OCI-LY7 (cell line): Measurements from ENCODE around the gene SMC5. TPM values are rescaled to one million over a fixed set of nuclear protein-coding genes. Genes with fewer than 3 reads are reported as not detected.
"Not testable (repeated sequence)": the region's sequence is repeated elsewhere in the genome, so short reads cannot be mapped to it uniquely, and the experiment has no call there.

Experiments
- BruUV-seq: library from RNA; stranded (reverse); fragments of 400-500 nt; replicated peaks from 2 replicates; lab custom pipeline; 2021; lab: Mats Ljungman, UMichigan
- CTCF ChIA-PET: fragments of 300-600 bp; sonication (Branson Sonifier 250); formaldehyde crosslinking; loops from one replicate; lab custom pipeline; 2022; ENCODE audit warnings: antibody characterized with exemption; ENCODE audit not compliant: unreplicated experiment; lab: Charles Lee
- POLR2A ChIA-PET: fragments of 300-600 bp; sonication (Branson Sonifier 250); formaldehyde crosslinking; loops from one replicate; lab custom pipeline; 2022; ENCODE audit warnings: antibody characterized with exemption; lab: Charles Lee
- DNase-seq: peaks from one replicate; pipeline ENCODE4 v3.0.0-alpha.2; 2015; ENCODE audit warnings: low spot score
- H2AFZ ChIP-seq: fragments of 200-600 bp; sonication (generic), shearing (Covaris generic); 2 replicates; pipeline ENCODE4 v1.6.1; 2014; ENCODE audit warnings: mild to moderate bottlenecking, antibody characterized with exemption, low read length, moderate library complexity
- H3K27ac ChIP-seq: fragments of 200-600 bp; sonication (generic); 2 replicates; pipeline ENCODE4 v1.5.1; 2014; ENCODE audit warnings: mixed run types, low read depth, mild to moderate bottlenecking, moderate library complexity, low read length, inconsistent platforms; ENCODE audit not compliant: poor library complexity, severe bottlenecking
- H3K36me3 ChIP-seq: fragments of 200-600 bp; sonication (generic); 2 replicates; pipeline ENCODE4 v1.6.1; 2014; ENCODE audit warnings: mild to moderate bottlenecking, antibody characterized with exemption, low read length, moderate library complexity, mixed read lengths; ENCODE audit not compliant: insufficient read depth
- H3K4me1 ChIP-seq: fragments of 200-600 bp; sonication (generic); 2 replicates; pipeline ENCODE4 v1.5.1; 2014; ENCODE audit warnings: mild to moderate bottlenecking, low read length; ENCODE audit not compliant: insufficient read depth, poor library complexity, severe bottlenecking
- H3K4me2 ChIP-seq: fragments of 200-600 bp; sonication (generic); 2 replicates; pipeline ENCODE4 v1.6.1; 2014; ENCODE audit warnings: mild to moderate bottlenecking, low read length
- H3K4me3 ChIP-seq: fragments of 200-600 bp; sonication (generic); 2 replicates; pipeline ENCODE4 v1.5.1; 2014; ENCODE audit warnings: mild to moderate bottlenecking, low read depth, low read length; ENCODE audit not compliant: poor library complexity, severe bottlenecking
- H3K79me2 ChIP-seq: fragments of 200-600 bp; sonication (generic); 2 replicates; pipeline ENCODE4 v1.6.1; 2016; ENCODE audit warnings: low read depth, mild to moderate bottlenecking, low read length, moderate library complexity, mixed read lengths; ENCODE audit not compliant: insufficient read depth
- H3K9me2 ChIP-seq: fragments of 200-600 bp; sonication (generic); 2 replicates; pipeline ENCODE4 v1.6.1; 2016; ENCODE audit warnings: mild to moderate bottlenecking, low read length, mixed read lengths; ENCODE audit not compliant: insufficient read depth
- H3K9me3 ChIP-seq: fragments of 200-600 bp; sonication (generic); 2 replicates; pipeline ENCODE4 v1.6.1; 2014; ENCODE audit warnings: mild to moderate bottlenecking, mixed run types, low read length, mixed read lengths
- H4K20me1 ChIP-seq: fragments of 200-600 bp; sonication (generic); 2 replicates; pipeline ENCODE4 v1.6.1; 2014; ENCODE audit warnings: mild to moderate bottlenecking, antibody characterized with exemption, low read length, moderate library complexity, mixed read lengths; ENCODE audit not compliant: insufficient read depth
- CTCF ChIP-seq: fragments of 200-600 bp; sonication (generic); conservative IDR thresholded peaks from 2 replicates; pipeline ENCODE4 v1.5.1; 2014; ENCODE audit warnings: mild to moderate bottlenecking, antibody characterized with exemption, low read length, moderate library complexity, mixed read lengths
- EZH2phosphoT487 ChIP-seq: fragments of 200-600 bp; sonication (generic); IDR thresholded peaks from 2 replicates; pipeline ENCODE4 v1.6.1; 2018; ENCODE audit warnings: low read depth, borderline replicate concordance, mild to moderate bottlenecking, mixed run types, antibody characterized with exemption, low read length, moderate library complexity, mixed read lengths
- intact Hi-C: fragments of 100-400 bp; cut with micrococcal nuclease; formaldehyde crosslinking; loops from one replicate; pipeline ENCODE4 v1.10.0; 2022; ENCODE audit not compliant: unreplicated experiment
- total RNA-seq, 2 experiments: library from RNA; depleted of rRNA in 1 of 2; stranded (reverse); fragments of >200 nt in 1 of 2; shearing (Covaris generic) in 1 of 2; gene quantifications; 2 replicates each; pipeline ENCODE4 v1.2.3, GENCODE V29; 2014 to 2022

Gene SMC5
- total RNA-seq, 2 experiments from 2014 or later = 38.9 to 42.0 TPM

- Histone ChIP-seq H4K20me1 (no peaks in the 10 kb centered on the region), H3K4me1 (no peaks in the 10 kb centered on the region), H3K27ac (no peak overlapping the region), H3K9me3 (peaks cover 28% of the 10 kb centered on the region; the same call in 1 of the 2 replicates), H3K79me2 (no peaks in the 10 kb centered on the region), H3K4me2 (no peak overlapping the region), H3K4me3 (no peak overlapping the region), H3K36me3 (peaks cover 98% of the 10 kb centered on the region), H2AFZ (no peak overlapping the region), H3K9me2 (no peaks in the 10 kb centered on the region)
- POLR2A ChIA-PET = interaction anchor here (0.7 kb wide), 1 partner anchor 172 kb away, joined by 3 read pairs; no protein-coding TSS in a partner anchor
- BruUV-seq = no TSS peak
- DNase-seq = no peak
- TF ChIP-seq CTCF (no peak), EZH2phosphoT487 (no peak)
- CTCF ChIA-PET = no interaction called here
- intact Hi-C loops = loop anchor here (5.0 kb wide), 1 partner anchor 33 kb away; no protein-coding TSS in a partner anchor
These were observed 66.2 kb downstream of the SMC5 start for GRCh38 chr9:70324963-70325362.

DNA sequence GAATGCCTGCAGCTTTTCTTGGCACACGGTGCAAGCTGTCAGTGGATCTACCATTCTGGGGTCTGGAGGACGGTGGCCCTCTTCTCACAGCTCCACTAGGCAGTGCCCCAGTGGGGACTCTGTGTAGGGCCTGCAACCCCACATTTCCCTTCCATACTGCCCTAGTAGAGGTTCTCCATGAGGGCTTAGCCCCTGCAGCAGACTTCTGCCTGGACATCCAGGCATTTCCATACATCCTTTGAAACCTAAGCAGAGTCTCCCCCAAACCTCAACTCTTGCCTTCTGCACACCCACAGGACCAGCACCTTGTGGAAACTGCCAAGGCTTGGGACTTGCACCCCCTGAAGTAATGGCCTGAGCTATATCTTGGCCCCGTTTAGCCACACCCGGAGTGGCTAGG, 69.8 kb downstream of the SMC5 start:
- H3K4me1 ChIP-seq, H3K9me2 ChIP-seq, H4K20me1 ChIP-seq, CTCF ChIA-PET, POLR2A ChIA-PET, H3K79me2 ChIP-seq, BruUV-seq, H3K4me2 ChIP-seq, H3K27ac ChIP-seq, H2AFZ ChIP-seq, H3K4me3 ChIP-seq: not testable (repeated sequence)
- peak; percentile 11 for DNase-seq
- peaks cover 28% of the 10 kb centered on the region; the same call in 1 of the 2 replicates for H3K9me3 ChIP-seq
- peaks cover 97% of the 10 kb centered on the region for H3K36me3 ChIP-seq
- intact Hi-C loops = loop anchor here (5.0 kb wide), 1 partner anchor 36 kb away; no protein-coding TSS in a partner anchor

- ChIA-PET CTCF (no interaction called here), POLR2A (interaction anchor here (0.7 to 1.6 kb wide), 3 partner anchors 17 to 603 kb away, joined by 3 to 8 read pairs (median 3); no protein-coding TSS in a partner anchor)
- no peak overlapping the region for H3K27ac ChIP-seq
- TF ChIP-seq EZH2phosphoT487 (no peak), CTCF (peak; percentile 83)
- H3K9me3 ChIP-seq = no peaks in the 10 kb centered on the region
- H3K36me3 ChIP-seq = peaks cover 26% of the 10 kb centered on the region
- H3K9me2 ChIP-seq = no peaks in the 10 kb centered on the region
- peak; percentile 35 for DNase-seq
- BruUV-seq = no TSS peak
- no peak overlapping the region for H3K4me3 ChIP-seq
- H3K4me1 ChIP-seq = no peaks in the 10 kb centered on the region
- H2AFZ ChIP-seq = no peak overlapping the region
- no peaks in the 10 kb centered on the region for H4K20me1 ChIP-seq
- no peak overlapping the region for H3K4me2 ChIP-seq
- no peaks in the 10 kb centered on the region for H3K79me2 ChIP-seq
- intact Hi-C loops = loop anchor here (2.0 to 5.0 kb wide), 2 partner anchors 142 to 262 kb away; no protein-coding TSS in a partner anchor
These were observed 81.8 kb downstream of the SMC5 start for GRCh38 chr9:70340572-70340971.
